Colonic mucosa (tissue), 4 donors: ENCODE data around the gene EXOC4. TPM values are rescaled to one million over a fixed set of nuclear protein-coding genes. Genes with fewer than 3 reads are reported as not detected.

Source experiments
- DNase-seq: peaks from one replicate; pipeline ENCODE4 v3.0.0-alpha.2; 2020
- H3K27ac ChIP-seq: fragments of 200-600 bp; one replicate; pipeline ENCODE4 v1.8.0; 2021
- H3K27me3 ChIP-seq: fragments of 200-600 bp; one replicate; pipeline ENCODE4 v1.8.0; 2021
- H3K36me3 ChIP-seq: fragments of 200-600 bp; one replicate; pipeline ENCODE4 v1.8.0; 2021
- H3K4me1 ChIP-seq: fragments of 200-600 bp; one replicate; pipeline ENCODE4 v1.8.0; 2021; ENCODE audit warnings: mild to moderate bottlenecking
- H3K4me3 ChIP-seq: fragments of 200-600 bp; one replicate; pipeline ENCODE4 v1.8.0; 2021
- H3K9ac ChIP-seq, 2 donors: one replicate each; pipeline ENCODE4 v1.7.0; 2013; ENCODE audit warnings: control low read depth in 2 of 2, low read depth in 2 of 2, low read length in 2 of 2
- H3K9me3 ChIP-seq: fragments of 200-600 bp; one replicate; pipeline ENCODE4 v1.8.0; 2021
- intact Hi-C: fragments of 100-400 bp; cut with DNase I; formaldehyde crosslinking; loops from one replicate; pipeline ENCODE4 v1.14.1; 2022
- total RNA-seq, 2 donors: library from RNA; stranded (reverse); fragmentation: NEBNext Ultra II Directional in 1 of 2; extraction: Animal tissue kit (Norgen Biotek cat#: 25700) in 1 of 2; gene quantifications; one replicate each; pipeline ENCODE4 v1.2.1, GENCODE V29; 2021
- TF ChIP-seq, protein P1 (sequence below): fragments of 200-600 bp; IDR thresholded peaks from one replicate; pipeline ENCODE4 v1.8.0; 2022; ENCODE audit warnings: antibody characterized with exemption, mild to moderate bottlenecking
- donor health status: healthy.
- donor health status: DM: no; HTN: no; CAD: no.
- donor health status: DM: no; HTN: no; CAD: no.

The EXOC4 gene
- total RNA-seq, 2 donors from 2014 or later, result 61.1 to 73.3 TPM

DNA sequence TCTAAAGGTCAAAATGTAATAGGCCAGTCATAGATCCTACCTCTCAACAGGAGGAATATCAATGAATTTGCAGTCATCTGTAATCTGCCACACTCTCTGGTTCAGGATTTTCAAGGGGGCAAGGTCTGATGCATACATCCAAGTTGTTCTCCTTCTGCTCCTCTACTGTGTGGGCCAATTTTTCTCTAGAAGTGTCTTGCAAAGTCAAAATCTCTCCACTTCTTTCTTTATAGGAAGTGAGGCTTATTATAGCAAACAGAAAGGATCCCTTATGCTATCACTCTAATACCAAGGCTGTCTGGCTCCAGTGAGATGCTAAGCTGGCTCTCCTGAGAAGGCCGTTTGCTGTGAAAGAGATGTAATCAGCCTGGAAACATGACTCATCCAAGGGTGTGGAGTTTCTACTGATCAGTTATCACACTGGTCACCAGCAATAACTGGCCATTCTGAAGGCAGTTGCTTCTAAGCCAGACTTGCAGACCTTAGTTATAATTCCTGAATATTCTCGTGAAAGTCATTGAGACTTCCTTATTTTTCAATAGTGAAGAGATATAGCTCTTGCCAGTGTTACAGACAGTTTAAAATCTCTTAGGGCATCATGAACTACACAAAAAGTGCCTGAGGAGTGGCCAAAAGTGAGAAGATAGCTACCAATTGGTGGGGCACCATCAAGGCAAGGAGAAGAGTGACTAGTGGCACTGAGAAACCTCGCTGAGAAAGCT, 831.0 kb downstream of the EXOC4 start:
- Histone ChIP-seq H3K27ac (no peak overlapping the region), H3K36me3 (no peaks in the 10 kb centered on the region), H3K4me3 (no peak overlapping the region), H3K9ac (no peak overlapping the region), H3K4me1 (no peaks in the 10 kb centered on the region), H3K9me3 (no peaks in the 10 kb centered on the region), H3K27me3 (no peaks in the 10 kb centered on the region)
- no peak for DNase-seq
- TF ChIP-seq, protein P1, sequence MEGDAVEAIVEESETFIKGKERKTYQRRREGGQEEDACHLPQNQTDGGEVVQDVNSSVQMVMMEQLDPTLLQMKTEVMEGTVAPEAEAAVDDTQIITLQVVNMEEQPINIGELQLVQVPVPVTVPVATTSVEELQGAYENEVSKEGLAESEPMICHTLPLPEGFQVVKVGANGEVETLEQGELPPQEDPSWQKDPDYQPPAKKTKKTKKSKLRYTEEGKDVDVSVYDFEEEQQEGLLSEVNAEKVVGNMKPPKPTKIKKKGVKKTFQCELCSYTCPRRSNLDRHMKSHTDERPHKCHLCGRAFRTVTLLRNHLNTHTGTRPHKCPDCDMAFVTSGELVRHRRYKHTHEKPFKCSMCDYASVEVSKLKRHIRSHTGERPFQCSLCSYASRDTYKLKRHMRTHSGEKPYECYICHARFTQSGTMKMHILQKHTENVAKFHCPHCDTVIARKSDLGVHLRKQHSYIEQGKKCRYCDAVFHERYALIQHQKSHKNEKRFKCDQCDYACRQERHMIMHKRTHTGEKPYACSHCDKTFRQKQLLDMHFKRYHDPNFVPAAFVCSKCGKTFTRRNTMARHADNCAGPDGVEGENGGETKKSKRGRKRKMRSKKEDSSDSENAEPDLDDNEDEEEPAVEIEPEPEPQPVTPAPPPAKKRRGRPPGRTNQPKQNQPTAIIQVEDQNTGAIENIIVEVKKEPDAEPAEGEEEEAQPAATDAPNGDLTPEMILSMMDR, result no peak
- intact Hi-C loops, result no loop called here

DNA sequence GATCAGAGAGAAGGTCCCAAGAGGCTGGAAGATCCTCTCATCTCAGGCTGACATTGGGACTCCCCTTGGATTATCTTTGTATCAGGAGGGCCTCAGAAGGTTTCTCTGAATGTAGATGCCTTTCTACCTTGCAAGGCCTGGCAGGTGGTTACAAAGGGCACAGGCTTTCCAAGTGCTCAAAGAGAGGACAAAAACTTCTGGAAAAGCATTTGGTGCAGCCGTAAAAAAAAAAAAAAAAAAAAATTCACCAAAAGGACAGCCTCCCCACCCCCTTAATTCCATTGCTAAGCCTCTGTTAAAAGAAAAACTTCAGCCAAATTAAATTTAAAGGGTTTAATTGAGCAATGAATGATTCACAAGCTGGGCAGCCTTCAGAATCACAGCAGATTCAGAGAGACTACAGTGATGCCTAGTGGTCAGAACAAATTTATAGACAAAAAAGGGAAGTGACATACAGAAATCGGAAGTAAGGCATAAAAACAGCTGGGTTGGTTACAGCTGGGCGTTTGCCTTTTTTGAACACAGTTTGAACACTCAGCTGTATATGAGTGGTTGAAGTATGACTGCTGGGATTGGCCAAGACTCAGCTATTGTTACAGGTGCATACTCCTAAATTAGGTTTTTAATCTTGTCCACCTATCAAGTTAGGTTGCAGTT, 831.7 kb downstream of the EXOC4 start:
- H3K27ac ChIP-seq, result no peak overlapping the region
- H3K9me3 ChIP-seq, result no peaks in the 10 kb centered on the region
- DNase-seq, result no peak
- H3K9ac ChIP-seq, result no peak overlapping the region
- H3K4me3 ChIP-seq, result no peak overlapping the region
- no peaks in the 10 kb centered on the region for H3K36me3 ChIP-seq
- H3K27me3 ChIP-seq, result no peaks in the 10 kb centered on the region
- no peaks in the 10 kb centered on the region for H3K4me1 ChIP-seq
- intact Hi-C loops, result no loop called here
- TF ChIP-seq, protein P1, result no peak

DNA sequence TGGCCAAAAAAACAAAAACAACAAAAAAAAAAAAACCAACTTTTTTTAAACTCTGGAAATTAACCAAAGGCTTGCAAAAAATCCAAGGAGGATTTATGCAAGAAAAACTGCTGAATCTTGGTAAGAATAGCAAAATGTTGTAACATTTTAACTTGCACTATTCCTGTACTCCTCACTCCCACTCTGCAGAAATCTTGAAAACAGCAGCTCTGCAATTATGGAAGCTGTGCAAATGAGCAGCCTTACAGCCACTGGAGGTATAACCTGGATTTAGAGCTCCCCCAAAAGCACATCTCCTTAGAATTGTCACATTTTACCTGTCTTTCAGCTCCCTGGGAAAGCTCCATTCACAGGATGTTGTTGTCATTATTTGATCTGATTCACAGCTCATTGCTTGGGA, 832.4 kb downstream of the EXOC4 start:
- Histone ChIP-seq H3K36me3 (no peaks in the 10 kb centered on the region), H3K27me3 (no peaks in the 10 kb centered on the region), H3K27ac (no peak overlapping the region), H3K9me3 (no peaks in the 10 kb centered on the region), H3K4me1 (no peaks in the 10 kb centered on the region), H3K4me3 (no peak overlapping the region), H3K9ac (no peak overlapping the region)
- intact Hi-C loops, result no loop called here
- no peak for DNase-seq
- TF ChIP-seq, protein P1, result no peak

DNA sequence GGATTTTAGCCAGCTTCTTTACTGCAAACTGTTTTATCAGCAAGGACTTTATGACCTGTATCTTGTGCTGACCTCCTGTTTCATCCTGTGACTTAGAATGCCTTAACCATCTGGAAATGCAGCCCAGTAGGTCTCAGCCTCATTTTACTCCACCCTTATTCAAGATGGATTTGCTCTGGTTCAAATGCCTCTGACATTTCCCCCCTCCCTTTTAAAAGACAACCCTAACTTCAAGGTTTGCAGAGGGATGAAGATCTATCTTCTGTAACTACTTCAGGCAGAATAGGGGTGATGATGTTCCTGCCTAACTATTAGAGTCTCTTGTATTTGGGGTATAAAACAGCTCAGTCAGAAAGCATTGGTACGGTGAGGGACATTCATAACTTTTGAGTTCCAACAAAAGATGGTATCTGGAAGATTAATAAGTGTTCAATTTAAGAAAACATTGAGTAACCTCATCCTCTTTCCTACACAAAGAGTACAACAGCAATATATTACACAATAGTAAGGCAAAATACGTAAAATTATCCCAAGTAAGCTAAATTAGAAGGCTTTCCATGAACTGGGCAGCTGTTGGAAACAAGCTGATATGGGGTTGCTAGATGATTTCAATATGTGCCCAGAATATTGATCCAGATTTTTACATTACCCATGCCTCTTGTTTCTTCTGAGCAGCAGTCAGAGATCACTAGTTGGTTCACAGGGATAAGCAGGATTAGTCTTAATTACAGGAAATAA, 834.3 kb downstream of the EXOC4 start:
- Histone ChIP-seq H3K36me3 (no peaks in the 10 kb centered on the region), H3K27ac (no peak overlapping the region), H3K9ac (no peak overlapping the region), H3K4me1 (no peaks in the 10 kb centered on the region), H3K27me3 (no peaks in the 10 kb centered on the region), H3K4me3 (no peak overlapping the region), H3K9me3 (no peaks in the 10 kb centered on the region)
- intact Hi-C loops, result no loop called here
- TF ChIP-seq, protein P1, result no peak
- no peak for DNase-seq

DNA sequence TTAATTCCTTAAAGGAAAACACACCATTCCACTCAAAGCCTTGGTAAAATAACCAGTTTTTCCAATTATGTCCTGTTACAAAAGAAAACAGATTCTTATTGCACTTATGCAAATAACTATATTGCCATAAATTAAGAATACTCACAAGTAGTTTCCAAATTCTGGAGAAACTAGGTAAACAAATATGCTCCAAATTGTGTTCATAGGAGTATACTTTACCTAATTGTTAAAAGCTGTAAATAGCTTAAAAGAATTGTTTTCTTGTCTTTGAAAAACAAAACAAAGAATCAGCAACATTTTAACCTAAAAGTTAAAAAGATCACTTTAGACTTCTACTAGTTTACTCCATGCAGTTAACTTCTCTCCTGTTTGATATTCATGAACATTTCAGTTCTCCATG, 835.3 kb downstream of the EXOC4 start:
- Histone ChIP-seq H3K27me3 (no peaks in the 10 kb centered on the region), H3K36me3 (no peaks in the 10 kb centered on the region), H3K9me3 (no peaks in the 10 kb centered on the region), H3K9ac (no peak overlapping the region), H3K4me1 (no peaks in the 10 kb centered on the region), H3K27ac (no peak overlapping the region), H3K4me3 (no peak overlapping the region)
- DNase-seq, result no peak
- intact Hi-C loops, result no loop called here
- TF ChIP-seq, protein P1, result no peak
